GM19035 (cell line): ENCODE results near the gene PGLYRP4.

Source experiments
- ATAC-seq: cut with Tn5 transposase; IDR thresholded peaks from one replicate; pipeline ENCODE4 v1.9.1; 2021; ENCODE audit not compliant: unreplicated experiment

Gene PGLYRP4

DNA sequence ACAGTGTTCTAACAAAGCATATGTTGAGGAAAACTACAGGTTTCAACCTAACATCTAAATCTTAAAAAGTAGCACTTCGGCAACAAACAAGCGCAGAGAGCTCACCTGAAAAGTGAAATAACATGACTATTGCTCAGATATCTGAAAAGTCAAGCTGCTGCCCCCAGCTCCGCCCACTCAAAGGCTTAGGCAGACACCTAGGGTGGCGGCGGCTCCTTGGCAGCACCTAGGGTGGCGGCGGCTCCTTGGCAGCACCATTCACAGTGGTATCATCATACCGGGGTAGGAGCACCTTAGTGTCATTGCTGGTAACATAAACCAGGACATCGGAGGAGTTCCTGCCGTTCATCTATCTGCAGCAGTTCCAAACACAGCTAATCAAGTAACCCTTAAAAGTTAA, 30.9 kb upstream of the PGLYRP4 start:
- ATAC-seq, result no peak

DNA sequence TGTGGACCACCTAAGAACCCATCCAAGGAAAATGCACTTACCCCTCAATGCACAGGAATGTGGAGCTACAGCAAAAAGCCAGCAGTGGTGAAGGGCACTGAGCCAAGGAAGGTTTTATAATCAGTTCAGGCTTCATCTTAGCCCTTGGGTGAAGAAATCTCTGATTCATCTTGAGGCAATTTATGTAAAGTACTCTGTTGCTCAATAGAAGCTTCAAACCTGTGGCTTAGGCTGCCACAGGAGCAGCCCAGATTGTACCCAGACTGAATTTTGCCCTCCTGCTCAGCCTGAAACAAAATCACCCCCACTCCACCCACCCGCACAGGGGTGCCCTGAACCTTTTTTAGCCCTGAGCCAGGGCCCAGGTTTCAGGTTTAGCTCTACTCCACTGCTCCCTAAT, 26.9 kb upstream of the PGLYRP4 start, which contains the start of gene S100A12:
S100A12 (minus strand) TSS at position 111 of the 400 bp plus-strand sequence. CDS start 1,029 bp downstream, outside the sequence.
- no peak for ATAC-seq

DNA sequence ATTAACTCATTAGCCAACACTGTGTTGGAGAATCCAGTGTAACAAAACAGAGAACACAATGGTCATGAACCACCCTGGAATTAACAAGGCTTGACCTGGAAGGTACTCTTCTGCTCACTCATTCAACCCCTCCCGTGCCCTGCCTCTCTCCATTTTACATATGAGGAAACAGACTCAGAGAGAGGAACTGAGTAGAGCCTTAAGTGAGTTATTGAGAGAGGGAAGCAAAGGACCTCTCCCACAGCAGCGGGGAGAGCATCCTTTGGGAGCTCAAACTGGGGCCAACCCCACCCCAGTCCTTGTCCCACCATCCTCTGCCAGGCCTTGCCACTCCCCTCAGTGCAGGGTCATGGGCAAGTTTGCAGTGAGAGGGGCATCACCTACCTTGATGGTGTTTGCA, 25.4 kb upstream of the PGLYRP4 start:
- no peak for ATAC-seq

DNA sequence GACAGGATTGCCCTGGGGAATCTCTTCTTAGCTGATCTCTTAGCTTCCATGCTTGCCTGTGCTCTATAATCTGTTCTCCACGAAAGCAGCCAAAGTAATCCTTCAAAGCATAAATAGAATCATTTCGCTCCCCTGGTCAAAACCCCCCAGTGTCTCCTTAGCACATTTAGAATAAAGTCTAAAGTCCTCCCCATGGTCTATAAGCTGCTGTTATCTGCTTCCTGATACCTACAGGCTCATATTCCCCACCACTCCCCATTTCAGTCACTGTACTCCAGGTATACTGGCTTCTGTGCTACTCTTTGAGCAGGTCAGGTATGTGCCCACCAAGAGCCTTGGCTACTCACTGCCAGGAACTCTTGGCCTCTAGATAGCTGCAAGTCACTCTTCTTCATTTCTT, 23.9 kb upstream of the PGLYRP4 start:
- no peak for ATAC-seq

DNA sequence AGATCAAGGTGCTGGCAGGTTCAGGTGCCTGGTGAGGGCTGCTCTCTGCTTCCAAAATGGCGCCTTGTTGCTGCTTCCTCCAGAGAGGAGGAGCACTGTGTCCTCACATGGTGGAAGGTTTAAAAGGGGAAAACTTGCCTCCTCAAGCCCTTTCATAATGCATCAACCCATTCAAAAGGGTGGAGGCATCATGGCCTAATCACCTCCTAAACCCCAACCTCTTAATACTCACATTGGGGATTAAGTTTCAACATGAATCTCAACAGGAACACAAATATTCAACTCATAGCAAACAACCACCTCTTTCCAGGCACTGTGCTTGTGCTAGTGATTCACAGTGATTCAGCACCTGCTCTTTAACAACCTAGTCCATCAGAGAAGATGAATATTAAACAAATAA, 22.6 kb upstream of the PGLYRP4 start:
- ATAC-seq, result no peak

DNA sequence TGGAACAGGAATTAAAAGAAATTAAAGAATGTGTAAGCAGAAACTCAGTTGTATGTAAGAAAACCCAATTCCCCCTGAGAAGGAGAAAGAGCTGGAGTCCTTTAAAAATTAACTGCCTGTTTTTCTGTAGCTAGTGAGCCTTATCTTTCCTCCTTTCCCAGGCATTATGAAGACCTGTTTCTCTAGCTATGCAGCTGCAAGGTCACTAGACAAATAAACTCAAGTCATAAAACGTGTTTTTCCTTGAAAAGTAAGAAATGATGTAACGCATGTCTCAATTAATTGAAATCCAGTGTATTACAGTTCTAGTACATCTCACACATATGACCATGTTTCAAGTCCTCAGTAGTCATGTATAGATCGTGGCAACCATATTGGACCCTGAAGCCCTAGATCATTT, 21.5 kb upstream of the PGLYRP4 start:
- ATAC-seq, result no peak

DNA sequence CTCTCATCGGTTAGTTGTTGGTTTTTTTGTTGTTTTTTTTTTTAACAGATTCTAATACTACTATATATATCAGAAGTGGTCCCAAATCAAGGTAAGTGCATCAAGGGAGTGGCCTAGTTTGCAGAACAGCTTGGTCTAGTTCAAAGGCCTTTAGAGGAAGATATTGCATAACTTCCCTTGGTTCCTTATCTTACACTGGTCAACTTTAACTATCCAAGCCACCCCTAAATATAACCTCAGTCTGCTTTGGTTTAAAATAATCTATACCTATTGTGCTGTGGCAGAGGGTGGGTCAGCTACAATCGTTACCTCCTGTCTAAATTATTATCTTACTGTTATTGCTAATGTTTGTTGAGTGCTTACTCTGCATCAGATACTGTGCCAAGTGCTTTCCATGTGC, 19.9 kb upstream of the PGLYRP4 start:
- ATAC-seq, result no peak

DNA sequence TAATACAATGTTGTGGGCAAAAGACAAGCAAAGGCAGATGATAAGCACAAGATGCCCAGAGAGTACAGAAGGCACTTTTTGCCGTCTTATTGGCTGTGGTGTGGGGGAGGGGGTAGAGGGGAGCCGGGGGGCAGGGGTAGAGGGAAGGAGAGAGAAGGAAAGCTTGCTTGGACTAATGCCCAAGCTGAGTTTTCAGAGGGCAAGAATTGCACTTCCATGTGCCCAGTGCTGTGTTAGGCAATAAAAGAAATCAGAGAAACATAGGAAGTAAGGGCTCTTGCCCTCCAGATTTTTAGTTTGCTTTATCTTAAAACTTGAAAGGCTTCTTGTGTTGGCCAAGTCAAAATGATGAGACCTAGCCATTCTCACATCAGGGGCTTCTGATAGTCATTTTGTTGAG, 18.4 kb upstream of the PGLYRP4 start:
- no peak for ATAC-seq

DNA sequence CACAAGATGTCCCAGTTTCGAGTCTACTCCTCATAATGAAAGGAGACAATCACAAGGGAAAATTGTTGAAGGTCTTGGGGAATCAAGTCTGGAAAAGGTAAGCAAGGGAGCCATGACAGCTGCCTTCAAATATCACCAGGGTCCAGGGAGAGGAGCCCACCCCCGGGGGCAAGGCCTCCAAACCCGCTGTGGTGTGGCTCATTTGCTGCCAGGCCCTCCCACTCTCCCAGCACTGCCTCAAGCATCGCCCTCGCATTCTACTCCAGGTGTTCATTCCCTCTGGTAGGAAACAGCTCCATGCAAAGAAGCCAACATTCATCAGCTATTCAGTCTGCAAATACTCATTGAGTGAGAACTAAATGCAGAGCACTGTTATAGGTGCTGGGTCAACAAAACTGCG, 17.6 kb upstream of the PGLYRP4 start:
- ATAC-seq, result no peak

DNA sequence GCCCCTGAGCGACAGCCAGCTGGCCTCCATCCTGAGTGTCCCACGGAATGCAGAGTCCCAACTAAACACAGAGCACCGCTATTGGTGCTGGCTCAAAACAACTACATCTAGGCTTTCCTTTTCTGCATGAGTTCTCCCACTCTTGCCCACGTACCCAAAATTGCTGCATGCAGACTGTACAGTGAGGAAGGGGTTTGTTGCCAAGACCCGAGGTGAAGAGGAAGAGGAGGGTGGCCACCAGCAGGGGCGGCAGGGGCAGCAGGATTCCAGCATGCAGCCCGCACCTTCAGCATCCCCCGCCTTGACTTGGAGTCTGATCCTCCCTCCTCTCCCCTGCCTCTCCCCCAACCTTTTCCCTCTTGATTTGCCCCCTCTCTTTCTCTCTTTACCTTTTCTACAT, 17.1 kb upstream of the PGLYRP4 start:
- ATAC-seq, result no peak

DNA sequence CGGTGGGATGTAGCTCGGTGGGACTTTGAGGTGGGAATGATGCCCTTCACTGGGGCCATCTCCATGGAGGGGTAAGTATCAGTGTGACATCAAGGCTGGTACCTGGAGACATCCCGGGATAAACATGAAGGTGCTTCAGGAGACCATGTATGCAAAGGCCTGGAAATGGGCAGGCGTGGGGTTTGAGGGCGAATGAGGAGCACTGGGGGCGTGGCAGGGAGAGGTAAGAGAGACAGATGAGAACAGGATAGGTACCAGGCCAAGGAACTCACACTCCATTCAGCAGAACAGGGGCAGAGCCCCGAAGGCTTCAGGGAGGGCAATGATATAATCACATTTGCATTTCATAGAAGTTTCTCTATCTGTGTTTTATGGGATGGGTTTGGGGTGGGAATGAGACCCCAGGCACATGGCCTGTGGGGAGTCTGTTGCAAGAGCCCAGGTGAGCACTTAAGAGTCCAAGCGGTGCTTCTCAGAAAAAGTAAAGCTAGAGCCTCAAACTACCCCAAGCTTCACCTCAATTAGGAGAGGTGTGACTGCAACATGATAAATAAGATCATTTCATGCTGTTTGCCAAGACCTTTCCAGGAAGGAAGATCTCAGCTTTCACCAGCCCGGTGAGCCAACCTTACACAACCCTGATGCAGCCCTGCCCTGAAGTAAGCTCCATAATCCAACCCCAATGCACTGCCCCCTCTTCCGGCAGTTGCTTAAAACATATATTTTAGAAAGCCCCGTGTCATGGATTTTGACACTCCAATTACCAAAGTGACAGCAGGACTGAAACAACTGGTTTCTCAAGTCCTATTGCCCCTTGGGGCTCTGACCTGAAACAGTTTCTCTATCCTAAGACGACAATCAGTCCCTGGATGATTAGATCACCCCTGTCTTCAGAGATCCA, 16.4 kb upstream of the PGLYRP4 start:
- ATAC-seq, result no peak

DNA sequence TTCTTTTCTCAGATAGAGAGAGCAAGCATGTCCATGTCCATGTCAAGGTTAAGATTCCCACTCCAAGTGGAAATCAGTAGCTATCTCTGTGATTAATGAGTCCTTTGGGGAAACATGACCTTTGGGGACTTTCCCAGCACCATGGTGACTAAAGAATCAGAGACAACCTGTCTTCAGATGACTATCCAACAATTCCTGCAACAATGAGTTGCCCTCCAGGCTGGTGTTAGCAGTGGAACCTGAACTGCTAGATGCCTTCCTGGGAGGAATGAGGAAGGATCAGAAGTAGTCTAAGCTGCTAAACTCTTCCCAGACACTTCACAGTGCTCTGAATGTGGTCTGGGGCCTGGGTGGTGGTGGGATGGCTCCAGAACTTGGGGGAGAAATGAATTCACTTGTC, 15.5 kb upstream of the PGLYRP4 start:
- ATAC-seq, result no peak

DNA sequence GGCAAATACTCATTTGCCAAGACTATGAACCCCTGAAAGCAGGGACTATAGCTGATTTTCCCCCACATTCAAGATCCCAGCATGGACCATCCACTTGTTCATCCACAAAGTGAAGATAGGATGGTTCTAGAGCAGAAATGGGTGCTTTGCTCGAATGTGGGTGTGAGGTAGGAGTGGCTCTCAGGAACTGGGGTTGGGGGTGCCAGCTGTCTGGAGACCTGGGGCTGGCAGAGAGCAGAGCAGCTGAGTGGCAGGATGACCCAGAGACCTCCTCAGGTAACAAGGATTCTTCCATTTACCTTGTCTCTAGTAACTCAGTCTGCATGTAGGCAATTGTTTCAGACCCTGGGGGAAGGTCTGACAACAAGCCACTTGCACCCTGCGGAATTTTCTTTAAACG, 15.0 kb upstream of the PGLYRP4 start:
- ATAC-seq, result no peak

DNA sequence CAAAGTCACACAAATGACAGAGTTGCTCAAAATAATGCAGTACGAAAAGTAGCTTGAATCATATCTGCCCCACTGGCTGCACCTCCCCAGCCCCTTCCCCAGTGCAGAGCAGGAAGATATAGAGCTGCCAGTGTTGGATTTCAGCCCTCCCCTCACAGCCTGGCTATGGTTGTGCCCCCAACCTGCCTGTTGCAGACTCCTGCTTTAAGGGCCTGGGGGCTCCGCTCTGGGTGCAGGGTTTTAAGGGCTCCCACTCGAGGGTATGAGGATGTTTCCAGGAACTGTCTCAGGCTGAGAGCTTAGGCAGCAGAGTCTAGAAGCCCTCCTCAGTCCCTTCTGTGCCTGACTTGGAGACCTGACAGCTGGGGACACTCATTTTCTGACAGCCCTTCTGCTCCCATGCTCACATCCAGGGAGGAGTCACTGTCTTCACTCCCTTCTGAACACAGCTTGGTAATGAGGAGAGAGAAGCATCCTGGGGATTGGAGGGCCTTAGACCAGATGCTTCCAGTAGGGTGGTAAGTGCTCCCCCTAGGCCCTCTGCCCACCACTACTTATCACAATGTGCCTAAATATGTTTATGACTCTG, 13.6 kb upstream of the PGLYRP4 start:
- ATAC-seq, result no peak

DNA sequence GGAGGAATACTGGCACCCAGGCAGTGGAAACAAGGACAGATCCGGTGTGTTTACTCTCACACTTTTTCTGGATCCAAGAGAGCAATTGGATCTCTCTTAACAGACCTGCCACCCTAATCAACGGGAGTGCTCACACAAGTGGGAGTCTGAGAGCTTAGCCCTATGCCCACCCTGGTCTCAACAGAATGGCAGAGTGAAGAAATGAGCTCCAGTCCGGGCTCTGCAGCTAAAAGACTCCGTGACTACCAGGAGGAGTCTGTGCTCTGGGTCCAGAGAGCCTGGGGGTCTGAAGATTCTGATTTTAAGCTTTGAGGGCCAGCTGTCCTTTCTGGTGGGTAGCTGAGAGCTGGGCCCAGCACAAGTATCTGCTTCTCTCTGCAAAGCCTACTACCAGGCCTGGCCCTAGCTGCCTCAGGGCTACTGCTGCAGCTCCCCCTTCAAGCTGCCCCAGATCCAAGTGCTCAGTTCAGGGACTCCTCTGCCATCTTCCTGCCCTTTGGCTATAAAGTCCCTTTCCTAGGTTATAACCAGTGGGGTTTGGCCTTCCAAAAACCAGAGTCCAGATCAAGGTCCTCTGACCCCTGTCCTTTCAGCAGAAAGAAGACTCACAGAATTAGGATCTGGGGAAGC, 13.0 kb upstream of the PGLYRP4 start:
- ATAC-seq, result no peak

DNA sequence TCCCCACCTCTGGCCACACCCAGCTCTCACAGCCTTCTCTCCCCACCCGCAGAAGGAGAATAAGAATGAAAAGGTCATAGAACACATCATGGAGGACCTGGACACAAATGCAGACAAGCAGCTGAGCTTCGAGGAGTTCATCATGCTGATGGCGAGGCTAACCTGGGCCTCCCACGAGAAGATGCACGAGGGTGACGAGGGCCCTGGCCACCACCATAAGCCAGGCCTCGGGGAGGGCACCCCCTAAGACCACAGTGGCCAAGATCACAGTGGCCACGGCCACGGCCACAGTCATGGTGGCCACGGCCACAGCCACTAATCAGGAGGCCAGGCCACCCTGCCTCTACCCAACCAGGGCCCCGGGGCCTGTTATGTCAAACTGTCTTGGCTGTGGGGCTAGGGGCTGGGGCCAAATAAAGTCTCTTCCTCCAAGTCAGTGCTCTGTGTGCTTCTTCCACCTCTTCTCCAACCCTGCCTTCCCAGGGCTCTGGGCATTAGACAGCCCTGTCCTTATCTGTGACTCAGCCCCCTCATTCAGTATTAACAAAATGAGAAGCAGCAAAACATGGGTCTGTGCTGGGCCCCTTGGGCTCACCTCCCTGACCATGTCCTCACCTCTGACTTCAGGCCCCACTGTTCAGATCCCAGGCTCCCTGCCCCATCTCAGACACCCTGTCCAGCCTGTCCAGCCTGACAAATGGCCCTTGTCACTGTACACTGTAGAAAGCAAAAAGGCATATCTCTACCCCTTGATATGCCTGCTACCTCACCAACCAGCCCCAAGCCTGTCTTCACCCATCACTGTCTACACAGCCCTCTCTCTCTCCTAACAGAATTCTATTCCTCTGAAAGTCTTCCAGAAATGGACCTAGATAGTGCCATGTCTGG, 12.2 kb upstream of the PGLYRP4 start:
- ATAC-seq, result no peak

DNA sequence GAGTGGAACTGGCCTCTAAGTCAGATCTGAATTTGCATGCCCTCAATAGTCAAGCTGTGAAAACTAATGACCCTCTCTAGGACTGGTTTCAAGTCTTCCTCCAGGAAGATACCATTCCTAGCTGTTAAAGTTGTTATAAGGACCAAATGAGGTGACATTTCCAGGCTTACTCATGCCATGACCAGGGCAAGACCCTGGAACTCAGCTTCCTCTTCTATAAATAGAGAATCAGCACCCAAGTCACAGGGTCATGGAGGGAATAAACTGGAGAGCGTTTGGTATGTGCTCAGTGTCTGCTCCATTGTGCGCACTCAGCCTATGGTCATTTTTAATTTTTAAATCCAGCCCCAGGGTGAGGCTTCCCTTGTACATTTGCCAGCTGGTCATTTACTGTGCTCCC, 11.5 kb upstream of the PGLYRP4 start:
- no peak for ATAC-seq

DNA sequence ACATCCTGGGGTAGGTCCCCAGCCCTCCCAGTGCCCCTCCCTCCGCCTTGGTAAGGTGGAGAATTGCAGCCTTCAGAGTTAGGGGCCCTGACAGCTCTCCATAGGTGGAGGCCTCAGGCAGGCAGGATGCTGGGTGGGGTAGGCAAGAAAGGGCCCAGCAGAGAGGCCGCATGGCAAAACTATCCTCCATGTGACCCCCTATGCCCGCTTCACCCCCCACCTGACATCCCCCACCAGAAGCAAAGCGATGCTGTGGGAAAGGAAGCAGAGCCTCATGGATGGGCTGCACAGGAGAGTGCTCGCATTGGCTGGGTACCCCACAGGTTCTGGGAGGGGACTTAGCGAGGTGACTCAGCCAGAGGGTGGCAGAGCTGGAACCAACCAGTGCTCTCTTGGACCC, 10.6 kb upstream of the PGLYRP4 start:
- no peak for ATAC-seq

DNA sequence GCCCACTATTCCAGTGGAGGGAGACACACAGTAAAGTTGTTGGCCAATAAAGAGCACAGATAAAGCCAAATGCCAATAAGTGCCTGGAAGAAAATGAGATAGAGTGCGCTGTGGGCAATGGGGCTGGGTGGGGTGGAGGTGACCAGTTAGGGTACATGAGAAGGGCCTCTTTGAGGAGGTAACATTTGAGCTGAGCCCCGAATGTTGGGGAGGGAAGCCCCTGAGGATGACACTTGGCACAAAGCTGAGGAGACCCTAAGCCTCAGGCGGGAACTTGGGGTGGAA, 10.0 kb upstream of the PGLYRP4 start:
- ATAC-seq, result no peak

DNA sequence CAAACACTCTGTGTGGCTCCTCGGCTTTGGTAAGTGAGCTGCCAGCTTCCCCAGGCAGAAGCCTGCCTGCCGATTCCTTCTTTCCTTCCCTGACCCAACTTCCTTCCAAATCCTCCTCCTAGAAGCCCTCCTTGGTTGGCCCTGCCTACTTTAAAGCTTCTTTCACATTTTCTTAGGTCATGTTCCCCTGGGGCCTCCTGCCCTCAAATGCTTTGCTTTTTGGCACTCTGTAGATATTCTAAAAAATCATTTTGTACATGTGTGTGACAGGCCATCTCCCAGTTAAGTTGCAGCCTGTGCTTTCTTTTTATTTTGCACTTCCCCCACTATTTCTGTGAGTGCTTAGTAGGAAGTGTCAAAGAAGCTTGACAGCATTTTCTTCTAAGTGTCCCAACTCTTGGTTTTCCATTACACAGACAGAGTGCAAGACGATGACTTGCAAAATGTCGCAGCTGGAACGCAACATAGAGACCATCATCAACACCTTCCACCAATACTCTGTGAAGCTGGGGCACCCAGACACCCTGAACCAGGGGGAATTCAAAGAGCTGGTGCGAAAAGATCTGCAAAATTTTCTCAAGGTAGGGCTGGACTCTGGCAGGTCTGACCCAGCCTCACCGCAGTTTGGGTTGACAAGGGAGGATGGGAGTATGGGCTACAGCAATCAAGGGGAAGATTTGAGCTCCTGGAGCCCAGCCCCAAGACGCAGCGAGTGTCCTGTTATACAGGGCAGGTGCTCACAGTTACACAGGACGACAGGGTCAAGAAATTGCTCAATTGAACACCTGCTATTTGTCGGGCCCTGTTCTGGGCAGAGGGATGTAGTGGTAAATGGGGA, 9.4 kb upstream of the PGLYRP4 start, which contains the start of gene S100A9:
S100A9 (plus strand) TSS at position 2 of the 838 bp plus-strand sequence; CDS start at position 432, 430 bp downstream.
- ATAC-seq, result no peak
